MM.1S (cell line): Measurements from ENCODE around the gene PROKR2.

Experiments used
- CTCF ChIP-seq: fragments of 300-600 bp; sonication (generic); IDR thresholded peaks from 2 replicates; pipeline ENCODE4 v1.5.1; 2016; ENCODE audit warnings: antibody characterized with exemption, low read length, mixed read lengths
- EZH2 ChIP-seq: fragments of 300-600 bp; sonication (generic); optimal IDR thresholded peaks from 2 replicates; pipeline ENCODE3; 2017; ENCODE audit warnings: low read depth, mild to moderate bottlenecking, antibody characterized with exemption, low read length, mixed read lengths
- EZH2phosphoT487 ChIP-seq: fragments of 300-600 bp; sonication (generic); IDR thresholded peaks from 2 replicates; pipeline ENCODE4 v1.6.1; 2018; ENCODE audit warnings: antibody characterized with exemption, low read length

- TF ChIP-seq CTCF (no peak), EZH2 (no peak), EZH2phosphoT487 (no peak)
Measured at GRCh38 chr20:5315807-5316187, 957 bp downstream of the PROKR2 start.
